Measurements from ENCODE around the gene MALT1. TPM values are rescaled to one million over a fixed set of nuclear protein-coding genes. Genes with fewer than 3 reads are reported as not detected.

Gene MALT1
- total and polyA plus RNA-seq, 2 donors (not counting 1 experiment from before 2014, with no cell fraction given), result 42.4 to 81.2 TPM

DNA sequence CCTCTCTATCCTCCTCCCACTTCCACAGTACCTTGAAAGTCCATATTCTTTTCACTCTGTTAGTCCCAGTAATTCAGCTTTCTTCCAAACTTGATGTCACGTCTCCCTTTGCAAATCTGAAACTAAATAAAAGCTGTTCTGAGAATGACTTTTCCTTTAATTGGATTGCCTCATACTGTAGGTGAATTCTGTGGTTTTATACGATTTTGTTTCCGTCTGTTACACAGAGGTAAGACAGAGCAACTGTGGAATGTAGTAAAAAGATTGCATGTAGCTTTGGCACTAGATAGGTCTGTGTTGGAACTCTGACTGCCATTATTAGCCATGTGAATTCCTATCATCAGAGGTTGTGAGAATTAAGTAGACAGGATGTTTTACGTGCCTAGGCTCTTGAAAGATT lies 25.9 kb downstream of the MALT1 start:
- no peak for ATAC-seq (ENCODE audit: low read depth)
- Mint-ChIP-seq H3K4me1 (peaks cover 31% of the 10 kb centered on the region), H3K27me3 (no peaks in the 10 kb centered on the region), H3K4me3 (no peak overlapping the region), H3K27ac (peak overlapping the region; percentile 46), H3K9me3 (ENCODE audit: insufficient read depth) (no peaks in the 10 kb centered on the region)
- Histone ChIP-seq H3K4me1 (ENCODE audit: control insufficient read depth in 2 of 2, insufficient read depth in 2 of 2, low read length in 2 of 2) (peaks cover 0 to 2% of the 10 kb centered on the region in 2 donors), H3K27me3 (replicated peaks in 1 of 4; ENCODE audit: control extremely low read depth in 1 of 4, control insufficient read depth in 3 of 4, insufficient read depth in 4 of 4, low read length in 3 of 4) (no peaks in the 10 kb centered on the region), H3K9ac (ENCODE audit: low read length) (no peak overlapping the region), H3K4me3 (ENCODE audit: control extremely low read depth in 1 of 5, extremely low read depth in 1 of 5, insufficient read depth in 1 of 5, low read depth in 2 of 5, low read length in 4 of 5) (no peak overlapping the region), H3K79me2 (ENCODE audit: control insufficient read depth, insufficient read depth, low read length) (peaks cover 71% of the 10 kb centered on the region), H3K9me3 (ENCODE audit: control extremely low read depth in 1 of 3, control insufficient read depth in 2 of 3, insufficient read depth in 1 of 3, low read length in 2 of 3) (no peaks in the 10 kb centered on the region), H2AFZ (ENCODE audit: insufficient read depth, low read depth, low read length, poor library complexity, severe bottlenecking) (no peak overlapping the region), H3K27ac (ENCODE audit: low read length in 2 of 2) (no peak overlapping the region), H3K36me3 (replicated peaks in 1 of 2; ENCODE audit: control extremely low read depth in 1 of 2, control insufficient read depth in 1 of 2, extremely low read depth in 1 of 2, insufficient read depth in 2 of 2, low read length in 1 of 2) (peaks cover 2 to 57% of the 10 kb centered on the region in 2 experiments), H3K4me2 (replicated peaks; ENCODE audit: low read depth, low read length, poor library complexity, severe bottlenecking) (no peak overlapping the region), H4K20me1 (ENCODE audit: control insufficient read depth, insufficient read depth, low read length, poor library complexity, severe bottlenecking) (peaks cover 75% of the 10 kb centered on the region)
- TF ChIP-seq, protein P1, sequence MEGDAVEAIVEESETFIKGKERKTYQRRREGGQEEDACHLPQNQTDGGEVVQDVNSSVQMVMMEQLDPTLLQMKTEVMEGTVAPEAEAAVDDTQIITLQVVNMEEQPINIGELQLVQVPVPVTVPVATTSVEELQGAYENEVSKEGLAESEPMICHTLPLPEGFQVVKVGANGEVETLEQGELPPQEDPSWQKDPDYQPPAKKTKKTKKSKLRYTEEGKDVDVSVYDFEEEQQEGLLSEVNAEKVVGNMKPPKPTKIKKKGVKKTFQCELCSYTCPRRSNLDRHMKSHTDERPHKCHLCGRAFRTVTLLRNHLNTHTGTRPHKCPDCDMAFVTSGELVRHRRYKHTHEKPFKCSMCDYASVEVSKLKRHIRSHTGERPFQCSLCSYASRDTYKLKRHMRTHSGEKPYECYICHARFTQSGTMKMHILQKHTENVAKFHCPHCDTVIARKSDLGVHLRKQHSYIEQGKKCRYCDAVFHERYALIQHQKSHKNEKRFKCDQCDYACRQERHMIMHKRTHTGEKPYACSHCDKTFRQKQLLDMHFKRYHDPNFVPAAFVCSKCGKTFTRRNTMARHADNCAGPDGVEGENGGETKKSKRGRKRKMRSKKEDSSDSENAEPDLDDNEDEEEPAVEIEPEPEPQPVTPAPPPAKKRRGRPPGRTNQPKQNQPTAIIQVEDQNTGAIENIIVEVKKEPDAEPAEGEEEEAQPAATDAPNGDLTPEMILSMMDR (IDR thresholded peaks at IDR 0.05), result no peak
- TF ChIP-seq EZH2 (IDR thresholded peaks at IDR 0.05; ENCODE audit: borderline replicate concordance, insufficient read depth, low read depth, low read length, poor library complexity, severe bottlenecking), result no peak
- no CpG with 5 or more reads among the region's 4 CpGs for WGBS (ENCODE audit: insufficient coverage)
- intact Hi-C loops (cut with micrococcal nuclease), result no loop called here
- ChIA-PET CTCF (interaction anchor here (1.1 kb wide), 1 partner anchor 67 kb away, joined by 3 read pairs; no protein-coding TSS in a partner anchor), POLR2A (no interaction called here)
- no peak for DNase-seq

DNA sequence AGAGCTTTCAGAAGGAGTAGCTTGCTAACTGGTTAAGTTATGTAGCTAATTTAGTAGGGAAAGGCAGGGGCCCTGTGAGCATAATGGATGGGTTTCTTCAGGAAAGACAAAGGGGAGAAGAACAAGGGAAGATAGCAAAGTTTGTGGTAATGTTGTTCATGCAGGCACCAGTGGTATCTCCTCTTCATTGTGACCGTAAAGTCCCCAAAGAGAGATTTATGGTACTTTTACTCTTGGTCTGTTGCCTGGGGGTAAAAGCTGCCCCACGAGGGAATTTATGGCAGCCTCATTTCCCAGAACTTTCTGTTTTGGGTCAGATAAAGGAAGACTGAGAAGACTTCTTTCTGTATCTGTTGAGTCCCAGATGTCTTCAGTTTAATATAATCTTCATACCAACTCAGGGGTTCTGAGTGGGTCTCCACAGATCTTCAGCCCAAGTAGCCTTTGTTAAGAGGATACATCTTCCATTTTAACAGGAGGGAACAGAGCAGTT lies 27.5 kb downstream of the MALT1 start:
- no peak overlapping the region for H3K4me2 ChIP-seq (replicated peaks; ENCODE audit: low read depth, low read length, poor library complexity, severe bottlenecking)
- H3K27me3 Mint-ChIP-seq, result no peaks in the 10 kb centered on the region
- H3K4me3 Mint-ChIP-seq, result no peak overlapping the region
- no peak for ATAC-seq (ENCODE audit: low read depth)
- H3K4me1 Mint-ChIP-seq, result peaks cover 24% of the 10 kb centered on the region
- intact Hi-C loops (cut with micrococcal nuclease), result no loop called here
- H3K27ac Mint-ChIP-seq, result no peak overlapping the region
- H3K9me3 Mint-ChIP-seq (ENCODE audit: insufficient read depth), result no peaks in the 10 kb centered on the region
- peak overlapping the region in 1 of 2 donors; percentile 30 for H3K27ac ChIP-seq (ENCODE audit: low read length in 2 of 2)
- DNase-seq, result no peak
- H4K20me1 ChIP-seq (ENCODE audit: control insufficient read depth, insufficient read depth, low read length, poor library complexity, severe bottlenecking), result peaks cover 64% of the 10 kb centered on the region
- H3K4me3 ChIP-seq (ENCODE audit: control extremely low read depth in 1 of 5, extremely low read depth in 1 of 5, insufficient read depth in 1 of 5, low read depth in 2 of 5, low read length in 4 of 5), result no peak overlapping the region
- H3K9ac ChIP-seq (ENCODE audit: low read length), result no peak overlapping the region
- H3K36me3 ChIP-seq (replicated peaks in 1 of 2; ENCODE audit: control extremely low read depth in 1 of 2, control insufficient read depth in 1 of 2, extremely low read depth in 1 of 2, insufficient read depth in 2 of 2, low read length in 1 of 2), result peaks cover 4 to 65% of the 10 kb centered on the region in 2 experiments
- peaks cover 0 to 2% of the 10 kb centered on the region in 2 donors for H3K4me1 ChIP-seq (ENCODE audit: control insufficient read depth in 2 of 2, insufficient read depth in 2 of 2, low read length in 2 of 2)
- TF ChIP-seq, protein P1 (IDR thresholded peaks at IDR 0.05), result no peak
- TF ChIP-seq EZH2 (IDR thresholded peaks at IDR 0.05; ENCODE audit: borderline replicate concordance, insufficient read depth, low read depth, low read length, poor library complexity, severe bottlenecking), result no peak
- no peak overlapping the region for H2AFZ ChIP-seq (ENCODE audit: insufficient read depth, low read depth, low read length, poor library complexity, severe bottlenecking)
- no peaks in the 10 kb centered on the region for H3K27me3 ChIP-seq (replicated peaks in 1 of 4; ENCODE audit: control extremely low read depth in 1 of 4, control insufficient read depth in 3 of 4, insufficient read depth in 4 of 4, low read length in 3 of 4)
- peaks cover 55% of the 10 kb centered on the region for H3K79me2 ChIP-seq (ENCODE audit: control insufficient read depth, insufficient read depth, low read length)
- POLR2A ChIA-PET, result no interaction called here
- CTCF ChIA-PET, result interaction anchor here (0.6 to 2.0 kb wide), 3 partner anchors 52 to 180 kb away, joined by 3 to 11 read pairs (median 4); no protein-coding TSS in a partner anchor
- no peaks in the 10 kb centered on the region for H3K9me3 ChIP-seq (ENCODE audit: control extremely low read depth in 1 of 3, control insufficient read depth in 2 of 3, insufficient read depth in 1 of 3, low read length in 2 of 3)
- WGBS (ENCODE audit: insufficient coverage), result 83% methylated on average over 2 of the region's 2 CpGs

All from B cell (primary cell).